Upper lobe of left lung (tissue), 4 donors: ENCODE measurements around the gene PRR3.

Experiments
- EP300 ChIP-seq, 4 donors: sonication (generic); formaldehyde crosslinking; IDR thresholded peaks; one replicate each; pipeline ENCODE4 v1.5.1; 2017; ENCODE audit warnings: antibody characterized with exemption in 4 of 4, control low read depth in 2 of 4
- POLR2A ChIP-seq, 4 donors: fragments of 450-650 bp; IDR thresholded peaks; one replicate each; pipeline ENCODE4 v1.5.1; 2016 to 2017; ENCODE audit warnings: antibody characterized with exemption in 4 of 4, mild to moderate bottlenecking in 2 of 4
- POLR2AphosphoS5 ChIP-seq, 2 donors: sonication (generic); formaldehyde crosslinking; IDR thresholded peaks; one replicate each; pipeline ENCODE4 v1.5.1; 2017; ENCODE audit warnings: antibody characterized with exemption in 2 of 2
- TF ChIP-seq, protein P1 (sequence below), 6 experiments: fragments of 450-650 bp in 4 of 6; fragments of 200-600 bp in 2 of 6; sonication (generic) in 2 of 6; IDR thresholded peaks; one replicate each; pipeline ENCODE4 v1.5.1; 2016 to 2019; ENCODE audit warnings: antibody characterized with exemption in 6 of 6

GRCh38 chr6:30568245-30568644 is 11.2 kb downstream of the PRR3 start:
- TF ChIP-seq, protein P1, sequence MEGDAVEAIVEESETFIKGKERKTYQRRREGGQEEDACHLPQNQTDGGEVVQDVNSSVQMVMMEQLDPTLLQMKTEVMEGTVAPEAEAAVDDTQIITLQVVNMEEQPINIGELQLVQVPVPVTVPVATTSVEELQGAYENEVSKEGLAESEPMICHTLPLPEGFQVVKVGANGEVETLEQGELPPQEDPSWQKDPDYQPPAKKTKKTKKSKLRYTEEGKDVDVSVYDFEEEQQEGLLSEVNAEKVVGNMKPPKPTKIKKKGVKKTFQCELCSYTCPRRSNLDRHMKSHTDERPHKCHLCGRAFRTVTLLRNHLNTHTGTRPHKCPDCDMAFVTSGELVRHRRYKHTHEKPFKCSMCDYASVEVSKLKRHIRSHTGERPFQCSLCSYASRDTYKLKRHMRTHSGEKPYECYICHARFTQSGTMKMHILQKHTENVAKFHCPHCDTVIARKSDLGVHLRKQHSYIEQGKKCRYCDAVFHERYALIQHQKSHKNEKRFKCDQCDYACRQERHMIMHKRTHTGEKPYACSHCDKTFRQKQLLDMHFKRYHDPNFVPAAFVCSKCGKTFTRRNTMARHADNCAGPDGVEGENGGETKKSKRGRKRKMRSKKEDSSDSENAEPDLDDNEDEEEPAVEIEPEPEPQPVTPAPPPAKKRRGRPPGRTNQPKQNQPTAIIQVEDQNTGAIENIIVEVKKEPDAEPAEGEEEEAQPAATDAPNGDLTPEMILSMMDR (IDR thresholded peaks at IDR 0.05), result no peak
- TF ChIP-seq EP300 (IDR thresholded peaks at IDR 0.05) (no peak), POLR2A (IDR thresholded peaks at IDR 0.05) (no peak), POLR2AphosphoS5 (IDR thresholded peaks at IDR 0.05) (no peak)
